Amniotic stem cell (primary cell): Measurements from ENCODE around the gene TEX38.
"Not testable (repeated sequence)": the region's sequence is repeated elsewhere in the genome, so short reads cannot be mapped to it uniquely, and the experiment has no call there.

Experiments used
- DNase-seq: peaks from one replicate; lab custom pipeline; 2025; lab: John Stamatoyannopoulos, UW

TEX38 gene

GRCh38 chr1:46687921-46688509 lies 16.4 kb downstream of the TEX38 start:
- DNase-seq: no peak

DNA sequence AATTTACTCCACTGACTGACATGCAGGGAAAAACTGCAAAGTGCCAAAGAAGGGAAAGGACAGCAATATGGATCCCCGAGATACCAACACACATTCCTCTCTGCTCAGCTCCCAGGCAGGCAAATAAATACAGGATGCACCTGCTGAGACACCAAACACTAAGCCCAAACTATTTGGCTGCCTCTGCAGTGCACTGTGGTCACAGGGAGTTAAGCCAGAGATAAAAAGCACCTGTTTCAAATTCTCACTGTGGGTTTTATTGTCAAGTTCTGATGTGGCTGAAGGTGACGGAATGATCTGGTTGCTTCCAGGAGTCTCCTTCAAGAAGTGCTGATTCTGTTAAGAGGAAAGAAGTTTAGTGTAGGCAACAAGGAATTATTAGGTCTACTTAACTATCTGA lies 17.7 kb downstream of the TEX38 start:
- DNase-seq: no peak

DNA sequence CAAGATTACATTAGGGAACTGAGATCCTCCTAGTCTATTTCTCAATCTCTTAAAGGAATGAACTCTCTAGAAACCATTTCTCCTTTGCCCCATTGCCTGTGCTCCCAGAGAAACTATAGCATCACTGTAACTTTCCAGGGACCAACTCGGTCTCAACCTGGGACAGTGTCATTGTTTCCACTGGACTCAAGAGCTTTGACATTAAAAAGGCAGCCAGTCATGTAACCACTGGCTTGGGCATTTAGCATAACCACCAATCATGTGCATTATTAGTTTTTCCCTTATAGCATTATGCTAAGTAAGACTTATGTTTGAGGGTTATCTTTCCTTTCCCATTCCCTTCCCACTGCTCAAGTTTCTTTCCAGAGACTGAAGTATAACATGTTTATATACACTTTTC lies 18.2 kb downstream of the TEX38 start:
- no peak for DNase-seq

DNA sequence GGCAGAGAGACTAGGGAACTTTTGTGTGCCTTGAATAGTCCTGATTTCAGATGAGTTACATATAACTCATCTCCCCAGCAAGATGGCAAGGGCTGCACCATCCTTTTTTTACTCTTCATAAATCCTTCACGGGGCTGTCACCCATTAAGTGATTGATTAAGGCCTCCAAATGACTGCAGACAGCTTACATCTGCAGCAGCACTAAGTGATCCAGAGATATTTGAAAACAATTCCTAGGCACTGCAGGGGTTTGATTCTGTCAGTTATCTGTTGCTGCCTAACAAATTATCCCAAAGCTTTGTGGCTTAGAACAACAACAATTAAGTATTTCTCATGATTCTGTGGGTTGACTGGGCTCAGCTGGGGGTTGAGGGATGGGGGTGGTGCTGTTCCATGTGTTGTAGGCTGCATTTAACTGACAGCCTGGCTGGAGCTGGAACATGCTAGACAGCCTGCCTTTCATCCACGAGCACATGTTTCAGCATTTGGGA lies 19.3 kb downstream of the TEX38 start:
- no peak for DNase-seq

DNA sequence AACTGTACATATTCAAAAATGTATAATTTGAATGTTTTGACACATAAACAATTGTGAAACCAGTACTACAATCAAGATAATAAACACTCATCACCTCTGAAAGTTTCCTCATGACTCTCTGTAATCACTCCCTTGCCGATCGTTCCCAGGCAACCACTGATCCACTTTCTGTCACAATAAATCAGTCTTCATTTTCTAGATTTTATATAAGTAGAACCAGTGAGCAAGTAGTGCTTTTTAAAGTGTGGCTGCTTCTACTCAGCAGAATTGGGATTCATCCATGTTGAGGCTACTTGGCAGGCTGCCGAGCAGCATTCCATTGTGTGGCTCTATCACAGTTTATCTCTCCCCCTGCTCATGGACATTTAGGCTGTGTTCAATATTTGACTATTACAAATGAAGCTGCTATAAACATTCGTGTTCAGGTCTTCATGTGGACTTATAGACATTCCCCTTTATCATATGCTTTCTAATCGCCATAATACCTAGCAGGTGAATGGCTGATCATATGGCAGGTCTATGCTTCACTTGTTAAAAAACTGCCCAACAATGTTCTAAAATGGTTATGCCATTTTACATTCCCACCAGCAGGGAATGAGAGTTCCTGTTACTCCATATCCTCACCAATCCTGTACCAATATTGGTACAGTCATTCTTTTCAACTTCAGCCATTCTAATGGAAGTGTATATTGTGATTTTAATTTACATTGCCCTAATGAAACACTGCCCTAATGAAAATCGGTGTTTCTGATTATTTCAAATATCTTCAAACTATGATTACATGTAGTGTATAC lies 20.5 kb downstream of the TEX38 start:
- DNase-seq: no peak

DNA sequence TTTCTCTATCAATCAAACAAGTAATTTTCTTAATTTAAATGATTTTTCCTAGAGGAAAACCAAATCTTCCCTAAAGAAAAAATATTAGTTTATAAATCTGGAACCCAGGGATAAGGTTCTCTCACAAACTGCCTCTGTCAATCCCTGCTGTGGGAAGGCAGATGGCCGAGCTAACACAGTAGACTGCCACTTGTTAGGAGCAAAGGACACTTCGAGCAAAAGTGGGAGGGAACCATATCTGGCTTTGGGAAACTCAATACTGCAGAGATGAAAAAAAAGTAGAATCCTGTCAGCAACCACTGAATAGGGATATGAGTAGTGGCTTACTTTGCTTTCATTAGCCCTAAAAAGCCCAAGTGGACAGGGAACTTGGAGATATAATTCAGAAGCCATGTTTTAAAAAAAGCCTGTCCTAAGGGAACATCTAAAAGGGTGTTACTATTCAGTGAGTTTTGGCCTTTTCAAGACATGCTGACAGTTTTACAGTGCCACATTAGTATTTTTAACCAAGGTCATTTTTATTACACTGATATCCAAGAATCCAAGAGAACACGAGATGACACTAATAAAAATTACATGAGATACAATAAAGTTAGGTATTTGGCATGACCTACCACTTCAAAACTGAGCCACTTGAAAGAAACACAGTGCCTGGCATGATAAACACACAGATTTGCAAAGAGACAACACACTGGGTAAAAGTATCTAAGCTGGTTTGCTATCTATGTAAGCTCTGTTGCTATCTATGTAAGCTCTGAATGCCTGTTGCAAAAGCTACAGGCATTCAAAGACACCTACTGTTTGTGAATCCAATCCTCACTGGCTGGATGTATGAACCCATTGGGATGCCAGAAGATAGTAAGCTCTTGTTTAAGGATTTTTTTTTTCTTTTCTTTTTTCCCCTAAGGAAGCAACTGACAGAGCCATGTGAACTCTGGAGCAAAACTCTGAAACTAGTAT lies 21.4 kb downstream of the TEX38 start:
- DNase-seq: no peak

DNA sequence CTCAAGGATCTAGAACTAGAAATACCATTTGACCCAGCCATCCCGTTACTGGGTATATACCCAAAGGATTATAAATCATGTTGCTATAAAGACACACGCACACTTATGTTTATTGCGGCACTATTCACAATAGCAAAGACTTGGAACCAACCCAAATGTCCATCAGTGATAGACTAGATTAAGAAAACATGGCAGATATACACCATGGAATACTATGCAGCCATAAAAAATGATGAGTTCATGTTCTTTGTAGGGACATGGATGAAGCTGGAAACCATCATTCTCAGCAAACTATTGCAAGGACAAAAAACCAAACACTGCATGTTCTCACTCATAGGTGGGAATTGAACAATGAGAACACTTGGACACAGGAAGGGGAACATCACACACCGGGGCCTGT lies 23.0 kb downstream of the TEX38 start:
- not testable (repeated sequence) for DNase-seq

DNA sequence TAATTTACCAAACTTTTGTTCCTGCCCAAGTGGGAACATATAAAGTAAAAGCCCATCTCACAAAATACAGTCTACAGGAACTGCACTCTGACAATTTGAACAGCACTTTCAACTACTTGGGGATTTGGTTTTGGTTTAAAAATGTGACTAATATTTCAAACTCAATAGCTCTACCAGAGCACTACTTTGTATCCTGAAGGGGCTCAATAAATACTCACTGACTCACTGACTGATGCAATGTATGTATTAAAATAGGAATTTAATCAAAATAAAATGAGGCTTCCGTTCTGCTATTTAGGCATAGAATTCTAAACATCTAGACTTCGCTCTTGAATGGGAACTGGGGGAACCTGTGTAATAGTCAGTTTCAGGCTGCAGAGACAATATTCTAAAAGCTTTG lies 25.4 kb downstream of the TEX38 start:
- DNase-seq: no peak

- DNase-seq: no peak
Observed at GRCh38 chr1:46699666-46700065, 28.0 kb downstream of the TEX38 start.

DNA sequence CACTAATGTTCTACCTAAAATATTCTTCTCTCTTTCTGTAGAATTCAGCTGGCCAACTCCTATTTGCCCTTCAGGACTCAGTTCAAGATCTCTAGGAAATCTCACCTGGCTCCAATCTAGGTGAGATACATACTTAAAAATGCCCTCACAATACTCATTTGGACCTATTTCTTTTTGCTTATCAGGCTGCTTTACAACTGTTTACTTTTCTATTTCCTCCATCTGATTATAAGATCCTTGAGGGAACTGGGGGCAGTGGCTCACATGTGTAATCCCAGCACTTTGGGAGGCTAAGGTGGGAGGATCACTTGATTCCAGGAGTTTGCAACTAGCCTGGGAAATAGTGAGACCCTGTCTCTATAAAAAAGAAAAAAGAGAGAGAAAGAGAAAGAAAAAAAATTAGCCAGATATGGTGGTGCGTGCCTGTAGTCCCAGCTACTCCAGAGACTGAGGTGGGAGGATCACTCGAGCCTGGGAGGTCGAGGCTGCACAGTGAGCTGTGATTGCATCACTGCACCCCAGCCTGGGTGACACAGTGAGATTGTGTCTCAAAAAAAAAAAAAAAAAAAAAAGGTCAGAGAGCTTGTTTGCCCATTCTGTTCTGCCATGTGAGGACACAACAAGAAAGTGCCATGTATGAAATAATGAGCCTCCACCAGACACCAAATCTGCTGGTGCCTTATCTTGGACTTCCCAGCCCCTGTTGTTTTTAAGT lies 32.4 kb downstream of the TEX38 start:
- no peak for DNase-seq

- DNase-seq: no peak
Observed at GRCh38 chr1:46705408-46705807, 33.8 kb downstream of the TEX38 start.

- no peak for DNase-seq
Observed at GRCh38 chr1:46708121-46708520, 36.5 kb downstream of the TEX38 start.

DNA sequence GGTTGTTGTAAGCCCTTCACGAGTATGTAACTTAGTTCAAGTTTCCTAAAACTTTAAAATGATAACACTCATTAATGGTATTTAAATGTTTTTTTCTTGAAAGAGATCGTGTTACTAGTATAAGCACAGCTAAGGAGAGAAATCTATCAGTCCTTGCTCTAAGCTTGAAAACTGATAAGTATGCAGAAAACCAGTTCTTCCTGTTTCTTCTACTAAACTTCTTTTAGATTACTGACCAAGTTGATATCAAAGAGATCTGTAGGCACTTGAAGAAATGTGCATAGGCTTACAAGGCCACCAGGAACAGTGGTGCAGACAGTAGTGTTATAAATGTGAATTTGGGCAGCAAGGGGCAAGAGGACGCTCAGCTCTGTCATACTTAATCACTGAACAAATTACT lies 43.3 kb downstream of the TEX38 start:
- no peak for DNase-seq

GRCh38 chr1:46717654-46718053 lies 46.0 kb downstream of the TEX38 start:
- no peak for DNase-seq

GRCh38 chr1:46718340-46718726 lies 46.7 kb downstream of the TEX38 start:
- no peak for DNase-seq

DNA sequence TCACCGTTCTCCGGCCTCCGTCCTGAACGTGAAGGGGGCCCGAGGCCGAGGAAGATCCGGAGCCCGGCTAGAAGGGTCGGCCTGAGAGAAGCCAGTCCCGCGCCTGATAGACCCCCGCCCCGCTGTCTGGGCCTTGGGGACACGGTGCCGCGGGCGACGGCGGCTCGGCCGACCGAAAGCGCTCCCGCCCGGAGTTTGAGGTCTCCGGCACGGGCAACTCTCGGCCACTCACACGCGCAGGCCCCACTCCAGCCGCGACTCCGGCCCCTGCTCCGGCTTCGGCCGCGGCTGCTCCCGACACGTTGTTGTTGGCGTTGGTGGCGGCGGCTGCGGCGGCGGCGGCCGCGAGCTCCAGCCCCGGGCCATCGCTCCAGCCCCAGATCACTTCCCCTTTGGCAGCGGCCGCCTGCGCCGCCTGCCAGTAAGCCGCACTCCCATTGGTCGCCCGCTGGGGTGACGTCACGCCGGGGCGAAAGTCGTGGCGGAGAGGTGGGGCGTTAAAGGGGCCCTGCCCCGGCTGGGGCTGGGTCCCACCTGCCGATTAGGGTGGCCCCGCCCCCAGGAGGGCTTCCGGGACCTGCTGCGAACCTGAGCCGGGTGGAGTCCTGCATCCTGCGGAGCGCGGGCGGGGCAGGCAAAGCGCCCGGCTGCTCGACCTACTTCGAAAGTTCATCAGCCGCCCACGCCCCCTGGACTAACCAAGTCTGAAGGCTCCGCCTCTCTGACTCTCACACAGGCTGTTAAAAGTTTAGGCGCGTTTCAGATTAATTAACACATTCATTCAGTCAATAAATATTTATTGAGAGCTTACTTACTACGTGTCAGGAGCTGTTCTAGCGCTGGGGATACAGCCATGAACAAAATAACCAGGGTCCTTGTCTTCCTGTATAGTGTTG lies 47.3 kb downstream of the TEX38 start, which contains the start of gene EFCAB14:
TSS of gene EFCAB14 (minus strand) at position 388 of the 896 bp plus-strand sequence. CDS start 1,027 bp downstream, outside the sequence.
- DNase-seq: peak; percentile 70

DNA sequence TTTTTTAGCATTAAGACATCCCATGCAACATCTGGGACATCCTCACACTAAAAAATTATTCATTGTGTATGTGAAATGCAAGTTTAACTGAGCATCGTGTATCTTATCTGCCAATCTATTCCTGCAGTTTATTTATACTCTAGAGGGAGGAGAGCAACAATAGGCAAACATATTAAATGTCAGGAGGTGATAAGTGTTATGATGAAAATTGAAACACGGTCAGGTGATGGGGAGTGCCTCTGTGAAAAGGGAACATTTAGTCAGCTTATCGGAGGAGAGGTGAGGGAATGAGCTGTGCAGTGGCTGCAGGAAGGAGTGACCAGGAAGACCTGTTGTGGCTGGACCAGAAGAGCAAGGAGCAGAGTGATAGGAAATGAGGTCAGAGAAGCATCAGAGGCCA lies 48.0 kb downstream of the TEX38 start:
- DNase-seq: no peak

DNA sequence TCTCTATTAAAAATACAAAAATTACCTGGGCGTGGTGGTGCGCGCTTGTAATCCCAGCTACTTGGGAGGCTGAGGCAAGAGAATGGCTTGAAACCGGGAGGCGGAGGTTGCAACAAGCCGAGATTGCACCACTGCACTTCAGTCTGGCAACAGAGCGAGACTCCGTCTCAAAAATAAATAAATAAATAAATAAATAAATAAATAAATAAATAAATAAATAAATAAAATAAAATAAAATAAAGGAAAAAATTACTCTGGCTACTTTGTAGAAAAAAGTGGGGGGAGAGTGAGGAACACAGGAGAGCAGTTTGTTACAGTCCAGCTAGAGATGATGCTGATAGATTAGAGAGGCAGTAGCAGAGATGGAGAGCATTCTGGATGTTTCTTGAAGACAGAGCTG lies 48.7 kb downstream of the TEX38 start:
- not testable (repeated sequence) for DNase-seq

DNA sequence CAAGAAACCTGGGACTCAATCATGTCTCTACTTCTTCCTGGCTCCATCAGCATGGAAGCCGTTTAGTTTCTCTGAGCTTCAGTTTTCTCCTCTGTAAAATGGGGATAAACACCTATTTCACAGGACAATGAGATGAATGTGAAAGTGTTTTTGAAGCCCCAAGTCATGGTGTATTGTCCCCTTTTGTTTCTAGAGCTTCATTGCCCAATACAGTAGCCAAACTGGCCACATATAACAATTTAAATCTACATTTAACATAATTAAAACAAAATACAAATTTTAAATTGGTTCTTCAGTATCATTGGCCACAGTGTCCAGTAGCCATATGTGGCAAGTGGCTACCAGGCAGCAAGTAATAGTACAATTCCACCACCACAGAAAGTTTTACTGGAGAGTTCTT lies 49.5 kb downstream of the TEX38 start:
- no peak for DNase-seq

- DNase-seq: no peak
Observed at GRCh38 chr1:46721686-46722205, 50.1 kb downstream of the TEX38 start.
